Fibroblast of upper back skin (primary cell): ENCODE measurements around the gene PTPRD.

Source experiments
- DNase-seq: peaks from one replicate; pipeline ENCODE4 v3.0.0-alpha.2; 2013

The PTPRD gene

DNA sequence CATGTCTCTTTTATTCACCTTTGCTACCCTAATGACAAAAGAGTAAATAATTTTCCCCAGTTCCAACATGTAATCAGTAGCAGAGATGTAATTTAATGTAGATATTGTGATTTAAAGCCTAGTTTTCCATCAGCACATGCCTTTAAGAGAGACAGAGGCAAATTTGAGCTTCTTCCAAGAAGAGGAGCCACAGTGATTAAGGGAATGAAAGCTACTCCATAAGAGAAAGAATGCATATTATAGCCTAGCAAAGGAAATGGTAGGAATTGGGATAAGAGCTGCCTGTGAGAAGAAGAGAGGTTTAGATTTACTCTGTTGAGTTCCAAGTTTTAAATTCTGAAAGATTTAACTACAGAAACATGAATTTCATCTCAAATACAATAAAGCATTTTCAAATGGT lies 2222.2 kb downstream of the PTPRD start:
- DNase-seq: peak; percentile 54

DNA sequence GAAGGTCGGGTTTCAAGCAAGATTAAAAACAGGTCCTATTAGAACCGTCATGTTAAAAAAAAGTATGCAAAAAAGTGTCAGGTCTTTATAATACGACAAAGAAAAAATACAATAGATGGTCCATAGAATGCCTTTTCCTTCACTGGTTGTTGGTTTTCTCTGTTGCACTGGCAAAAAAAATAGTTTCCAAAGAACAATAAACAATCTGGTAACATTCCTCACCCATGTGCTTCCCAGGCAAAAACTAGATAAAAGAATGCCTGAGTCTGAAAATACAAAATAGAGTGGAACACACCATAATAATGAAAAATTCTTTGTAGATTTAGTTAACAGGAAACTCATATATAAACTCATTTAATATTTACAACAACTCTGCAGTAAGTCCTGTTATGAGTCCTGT lies 2223.3 kb downstream of the PTPRD start:
- DNase-seq: peak; percentile 8

DNA sequence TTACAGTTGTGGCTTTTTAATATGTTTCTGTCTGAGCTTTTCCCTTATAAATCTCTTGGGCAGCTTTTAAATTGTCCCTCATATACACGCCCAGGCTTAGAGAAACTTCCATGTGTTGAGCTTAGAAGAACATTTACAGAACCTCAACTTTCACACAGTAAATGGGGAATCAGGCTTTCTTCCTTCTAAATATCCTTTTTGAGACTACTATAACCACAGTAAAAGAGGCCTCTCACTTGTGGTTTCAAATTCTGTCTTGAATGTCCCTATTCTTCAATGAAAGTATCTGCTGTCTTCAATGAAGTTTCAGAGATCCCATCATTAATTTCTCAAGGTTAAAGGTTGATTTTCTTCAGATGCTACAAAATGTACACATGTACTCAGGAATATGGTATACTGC lies 2224.7 kb downstream of the PTPRD start:
- DNase-seq: peak; percentile 7

DNA sequence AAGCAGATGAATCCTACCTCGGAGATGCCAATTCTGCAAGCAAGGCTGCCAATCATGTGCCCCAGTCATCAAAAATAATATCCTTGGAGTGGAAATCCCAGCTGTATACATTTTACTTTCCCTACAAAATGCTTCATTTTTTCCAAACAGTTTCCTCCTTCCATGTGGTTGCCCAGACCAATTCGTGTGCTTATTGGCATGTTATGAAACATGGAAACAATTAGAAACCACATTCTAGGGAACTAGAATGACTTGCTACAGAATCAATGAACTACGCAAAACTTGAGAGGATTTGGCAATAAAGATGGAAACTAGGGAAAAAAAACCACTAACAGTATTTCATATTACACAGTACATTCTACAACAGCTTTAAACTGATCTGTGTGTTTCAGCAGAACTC lies 2228.7 kb downstream of the PTPRD start:
- peak; percentile 91 for DNase-seq

DNA sequence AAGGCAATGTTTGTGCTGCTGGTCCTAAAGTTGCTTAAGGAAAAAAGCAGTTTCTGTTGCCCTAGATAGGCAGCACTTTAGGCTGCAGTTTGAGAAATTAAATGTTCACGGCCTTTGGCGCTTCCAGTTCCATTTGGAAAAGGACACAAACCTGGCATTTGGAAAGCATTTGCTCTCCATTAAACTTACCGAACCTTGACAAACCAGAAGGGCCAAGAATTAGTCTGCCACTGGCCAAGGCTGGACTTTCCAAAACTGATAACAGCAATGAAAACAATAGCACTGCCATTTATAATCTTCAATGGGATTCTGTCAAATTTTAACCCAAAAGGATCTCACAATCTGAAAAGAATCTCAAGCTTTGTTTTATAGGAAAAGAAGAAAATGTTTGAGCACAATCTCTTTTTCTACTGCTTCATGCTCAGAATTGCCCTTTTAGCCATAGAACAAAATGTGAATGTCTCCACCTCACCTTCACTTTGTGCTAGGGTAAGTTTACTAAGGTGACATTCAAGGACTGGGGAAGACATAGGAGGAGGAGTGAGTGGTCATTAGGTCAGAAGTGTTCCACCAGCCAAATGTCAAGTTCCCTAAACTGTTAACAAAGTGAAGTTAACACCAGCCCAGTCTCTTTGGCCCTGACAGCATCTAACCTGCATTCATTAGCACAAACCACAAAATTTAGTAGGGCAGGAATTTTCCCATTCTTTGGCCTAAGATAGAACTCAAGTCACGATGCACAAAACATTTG lies 2229.8 kb downstream of the PTPRD start:
- no peak for DNase-seq

DNA sequence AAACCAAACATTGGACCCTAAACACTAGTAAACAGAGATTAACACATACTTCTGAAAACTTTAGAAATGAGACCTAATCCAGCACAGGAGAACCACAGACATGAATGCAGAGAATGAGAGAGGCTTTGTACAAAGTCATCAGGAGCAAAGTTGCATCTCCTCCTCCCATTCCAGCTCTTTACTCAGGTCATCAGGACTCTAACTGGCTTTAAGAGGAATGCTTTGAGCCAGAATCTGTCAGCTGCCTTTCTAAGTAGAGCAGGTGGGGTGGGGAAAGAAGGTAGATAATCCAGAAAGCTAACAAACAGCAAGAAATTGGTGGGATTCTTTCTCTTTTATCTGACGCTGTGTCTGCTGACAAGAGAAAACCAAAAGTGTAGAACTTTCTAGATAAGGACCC lies 2230.5 kb downstream of the PTPRD start:
- no peak for DNase-seq

DNA sequence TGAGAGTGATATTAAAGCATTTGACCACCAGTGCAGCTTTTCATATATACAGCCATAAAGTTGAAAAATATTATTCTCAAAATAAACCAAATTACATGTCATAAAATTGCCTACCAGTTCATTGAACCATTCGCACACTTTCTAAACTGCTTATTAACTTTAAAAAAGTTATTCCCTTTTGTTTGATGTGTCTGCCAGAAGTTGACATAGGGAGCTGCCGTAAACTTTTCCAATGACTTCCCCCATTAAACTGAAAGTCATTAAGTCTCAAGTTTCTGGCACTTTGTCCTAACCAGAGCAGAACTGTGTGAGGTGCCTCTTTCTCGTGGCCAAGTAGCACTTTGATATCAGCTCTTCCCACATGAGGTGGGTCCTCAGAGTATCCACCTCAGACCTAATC lies 2231.2 kb downstream of the PTPRD start:
- no peak for DNase-seq

DNA sequence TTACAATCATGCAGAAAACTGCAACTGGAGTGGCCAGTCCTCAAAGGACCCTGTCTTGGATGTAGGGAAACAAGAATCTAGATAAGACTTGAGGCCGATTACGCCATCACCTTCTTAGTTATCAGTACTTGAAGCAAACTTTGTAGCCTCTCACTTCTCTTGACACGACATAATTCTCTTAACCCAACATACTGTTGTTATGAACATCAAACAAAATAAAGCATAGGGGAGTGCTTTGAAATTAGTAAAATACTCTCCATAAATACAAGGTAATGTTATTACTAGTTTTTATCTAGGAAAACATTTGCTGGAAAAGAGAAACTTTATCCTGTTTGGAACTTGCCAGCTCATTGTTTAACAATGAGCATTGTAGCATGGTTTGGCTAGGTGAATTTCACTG lies 2238.3 kb downstream of the PTPRD start:
- no peak for DNase-seq

DNA sequence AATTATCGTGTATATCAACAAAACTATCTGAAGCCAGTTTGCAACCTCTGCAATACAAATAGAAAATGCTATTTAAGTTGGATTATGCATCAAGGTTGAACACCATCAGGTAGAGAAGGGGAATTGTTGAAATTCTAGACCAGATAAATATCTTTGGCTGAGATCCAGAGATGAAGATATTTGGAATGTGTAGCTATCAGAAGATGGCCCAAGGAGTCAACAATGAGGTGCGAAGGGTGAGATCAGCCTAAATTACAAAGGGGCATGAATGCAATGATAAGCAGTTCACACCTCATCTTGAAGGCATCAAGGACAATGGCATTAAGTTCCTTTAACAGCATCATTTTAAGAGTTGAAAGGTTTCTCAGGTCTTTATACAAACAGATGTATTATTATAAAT lies 2241.1 kb downstream of the PTPRD start:
- DNase-seq: no peak

DNA sequence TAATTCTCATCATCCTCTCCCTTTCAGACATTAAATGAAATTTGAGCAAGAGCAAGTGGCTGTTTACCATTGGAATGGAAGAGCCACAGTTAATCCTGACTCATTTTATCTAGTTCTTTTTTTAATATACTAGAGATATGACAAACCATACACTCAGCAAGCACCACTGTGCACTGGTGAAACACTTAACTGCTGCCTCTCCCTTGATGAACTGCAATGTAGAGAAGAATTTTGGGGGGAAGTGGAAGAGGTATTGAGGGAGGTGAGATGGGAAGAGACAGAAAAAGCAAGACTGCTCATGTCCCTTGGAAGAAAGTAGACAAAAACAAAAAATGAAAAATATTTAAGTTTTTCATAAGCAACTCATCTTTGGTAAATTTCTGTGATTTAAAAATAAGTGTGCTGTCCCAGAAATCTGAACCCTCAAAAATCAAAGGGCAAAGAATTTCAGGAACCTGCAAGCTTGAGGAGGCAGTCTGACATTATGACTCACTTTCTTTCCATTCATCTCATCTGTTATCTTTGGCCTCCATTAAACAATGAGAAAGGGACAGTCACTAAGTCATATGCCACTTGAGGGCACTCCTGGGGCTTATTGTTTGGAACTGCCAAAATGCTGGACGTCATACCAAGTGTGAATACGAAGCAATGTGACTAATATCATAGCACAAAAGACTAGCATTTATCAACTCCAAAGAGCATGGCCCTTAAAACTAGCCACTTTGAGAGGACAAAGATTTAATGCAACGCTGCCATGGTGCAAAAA lies 2246.5 kb downstream of the PTPRD start:
- peak; percentile 47 for DNase-seq

DNA sequence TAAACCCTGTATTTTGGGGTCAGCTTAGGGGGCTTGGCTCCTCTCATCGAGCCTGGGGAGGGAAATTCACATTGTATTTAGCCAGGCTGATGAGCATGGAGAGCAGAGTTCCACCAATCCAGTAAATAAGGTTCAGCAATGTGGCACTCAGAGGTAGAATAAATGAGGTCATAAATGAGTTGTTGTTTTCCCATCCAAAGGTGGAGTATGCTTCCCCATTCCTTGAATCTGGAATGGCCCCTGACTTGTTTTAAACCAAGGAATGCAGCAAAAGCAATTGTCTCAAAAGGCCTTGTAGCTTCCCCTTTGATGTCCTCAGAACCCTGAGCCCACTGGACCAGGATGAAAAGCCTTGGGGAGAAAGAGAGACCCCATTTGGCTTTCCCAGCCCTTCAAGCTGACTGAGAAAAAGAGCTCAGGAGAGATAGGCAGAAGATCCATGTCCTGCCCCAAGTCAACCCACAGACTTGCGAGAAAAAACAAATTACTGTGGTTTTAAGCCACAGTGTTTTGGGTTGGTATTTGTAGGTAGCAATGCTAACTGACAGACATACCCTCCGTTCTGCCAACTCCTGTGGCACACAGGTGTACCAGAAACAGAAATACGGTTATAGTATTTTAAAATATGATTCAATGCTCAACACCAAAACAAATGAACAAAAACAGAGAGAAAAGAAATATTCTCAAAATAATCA lies 2247.2 kb downstream of the PTPRD start:
- no peak for DNase-seq

DNA sequence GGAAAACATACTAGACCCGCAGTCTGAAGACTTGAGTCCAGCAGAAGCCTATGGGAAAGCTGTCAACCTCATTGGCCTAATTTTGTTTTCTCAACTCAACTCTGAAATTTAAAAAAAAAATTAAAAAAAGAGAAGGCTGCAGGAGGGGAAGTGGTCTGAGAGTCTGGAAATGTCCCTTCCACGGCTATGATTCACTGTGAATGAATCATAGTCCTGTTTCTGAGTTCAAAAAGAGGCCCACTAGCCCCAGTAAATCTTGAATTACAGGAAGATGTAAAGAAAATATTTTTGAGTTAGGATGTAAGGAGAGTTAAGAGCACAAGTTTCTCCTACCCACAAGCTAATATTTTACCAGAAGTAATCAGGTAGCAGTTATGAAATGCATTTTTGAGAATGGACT lies 2247.8 kb downstream of the PTPRD start:
- peak; percentile 89 for DNase-seq

DNA sequence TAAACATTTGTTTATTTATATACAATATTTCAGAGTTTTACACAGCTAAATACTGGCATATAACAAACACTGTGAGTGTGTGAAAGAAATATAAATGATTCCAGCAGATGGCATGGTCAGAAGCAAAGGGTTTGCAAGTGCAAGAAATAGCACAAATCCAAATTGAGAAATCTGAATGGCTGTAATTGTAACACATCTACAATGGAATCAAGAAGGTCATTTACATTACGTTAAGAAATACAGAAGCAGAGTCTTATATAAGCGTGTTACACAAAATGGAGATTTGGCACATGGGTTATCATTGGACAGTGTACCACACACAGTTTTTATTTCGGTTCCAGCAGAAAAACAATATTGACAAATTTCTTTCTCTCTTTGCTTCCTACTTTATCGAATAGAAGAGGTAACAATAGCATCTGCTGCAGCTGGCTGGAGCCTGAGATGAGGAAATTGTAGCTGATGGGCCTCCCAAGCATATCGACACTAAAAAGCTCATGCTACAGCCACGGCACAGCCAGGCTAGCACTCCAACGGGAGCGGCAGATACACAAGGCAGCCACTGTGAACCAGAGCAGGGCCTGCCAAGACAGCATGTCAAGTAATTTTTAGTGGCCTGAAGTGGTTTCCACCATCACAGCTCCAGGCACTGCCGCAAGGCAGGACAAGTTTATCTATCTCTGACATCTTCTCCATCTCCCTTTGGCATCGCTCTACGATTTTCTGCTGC lies 2248.6 kb downstream of the PTPRD start:
- no peak for DNase-seq

DNA sequence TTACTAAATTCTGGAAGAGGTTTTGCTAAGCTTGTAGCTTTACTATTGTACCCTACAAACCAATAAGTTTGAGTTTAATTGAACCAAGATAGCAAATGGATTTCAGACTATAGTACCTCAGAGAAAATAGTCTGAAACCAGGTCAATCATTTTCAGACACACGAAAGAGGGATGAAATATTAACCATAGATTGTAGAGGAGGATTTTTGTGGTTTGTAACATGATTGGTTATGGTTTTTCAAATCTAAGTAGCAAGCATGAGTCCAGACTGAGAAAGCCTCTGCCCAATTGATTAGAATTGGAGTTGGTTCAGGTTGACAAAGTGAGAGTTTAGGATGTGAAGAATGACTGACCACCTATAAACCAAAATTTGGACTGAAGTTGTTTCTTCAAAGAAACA lies 2250.6 kb downstream of the PTPRD start:
- DNase-seq: no peak

DNA sequence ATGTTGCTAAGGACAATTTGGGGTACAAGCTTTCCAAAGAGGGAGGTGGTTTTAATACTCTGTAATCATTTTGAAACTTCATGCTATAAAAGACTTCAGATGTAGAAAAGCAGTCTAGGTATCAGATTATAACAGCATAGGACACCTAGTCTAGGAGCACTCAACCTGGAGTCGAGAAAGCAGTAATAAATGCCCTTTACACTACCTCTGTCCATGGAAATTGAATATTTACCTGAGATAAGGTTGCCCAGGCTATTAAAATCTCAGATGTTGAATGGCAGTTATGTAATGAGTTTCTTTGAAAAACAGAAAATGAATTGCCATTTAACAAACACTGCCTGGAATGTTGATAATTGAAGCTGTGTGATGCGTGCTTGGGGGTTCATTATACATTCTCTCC lies 2251.4 kb downstream of the PTPRD start:
- no peak for DNase-seq

DNA sequence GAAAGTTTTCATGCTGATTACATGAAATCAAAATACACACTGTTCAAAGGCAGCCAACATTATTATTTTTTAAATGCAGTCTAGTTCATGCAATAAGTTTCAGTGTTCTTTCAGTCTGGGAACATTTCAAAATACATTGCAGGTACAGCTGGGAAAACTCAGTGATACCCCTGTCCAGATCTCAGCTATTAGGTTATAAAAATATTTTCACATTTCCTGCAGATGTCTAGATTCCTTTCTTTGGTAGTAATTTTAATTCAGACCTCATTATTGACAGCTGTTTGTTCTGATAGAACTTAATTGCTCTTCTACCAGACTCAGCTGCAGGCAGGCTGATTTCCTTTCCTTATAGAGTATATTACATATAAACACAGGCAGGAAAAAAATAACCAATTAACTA lies 2256.4 kb downstream of the PTPRD start:
- peak; percentile 11 for DNase-seq

DNA sequence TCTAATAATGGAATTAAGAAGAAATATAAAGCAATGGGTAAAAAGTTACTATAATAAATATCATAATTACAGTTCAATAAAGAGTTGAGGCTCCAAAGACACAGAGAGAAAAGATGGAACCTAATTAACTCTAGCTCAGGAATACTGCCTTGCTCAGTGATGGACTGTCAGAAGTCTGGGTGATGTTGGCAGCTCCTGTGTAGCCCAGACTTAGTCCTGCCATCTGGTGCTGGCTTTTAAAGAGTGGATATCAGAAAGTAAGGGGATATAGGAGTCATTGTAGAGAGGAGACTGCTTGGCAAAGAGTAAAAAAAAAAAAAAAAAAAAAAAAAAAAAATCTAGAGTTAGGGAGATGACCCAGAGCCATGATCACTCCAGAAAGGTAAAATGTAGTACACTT lies 2261.4 kb downstream of the PTPRD start:
- no peak for DNase-seq

DNA sequence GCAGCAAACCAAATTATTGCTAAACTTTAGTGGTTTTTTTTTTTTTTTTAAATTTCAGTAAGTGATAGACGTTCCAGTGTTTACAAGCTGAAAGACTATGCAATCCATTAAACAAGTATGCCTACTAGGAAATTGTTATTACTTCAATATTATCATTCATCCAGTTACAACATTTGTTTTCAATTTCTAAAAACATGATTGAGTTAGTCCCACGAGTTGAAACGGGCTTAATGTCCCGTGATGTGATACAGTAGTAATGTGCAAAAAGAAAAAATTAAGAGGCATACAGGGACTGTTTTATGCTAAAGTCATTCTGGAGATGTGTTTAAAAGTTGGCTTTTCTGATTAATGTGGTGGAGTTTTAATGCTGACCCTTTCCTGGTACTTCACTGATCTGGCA lies 2262.9 kb downstream of the PTPRD start:
- DNase-seq: no peak

DNA sequence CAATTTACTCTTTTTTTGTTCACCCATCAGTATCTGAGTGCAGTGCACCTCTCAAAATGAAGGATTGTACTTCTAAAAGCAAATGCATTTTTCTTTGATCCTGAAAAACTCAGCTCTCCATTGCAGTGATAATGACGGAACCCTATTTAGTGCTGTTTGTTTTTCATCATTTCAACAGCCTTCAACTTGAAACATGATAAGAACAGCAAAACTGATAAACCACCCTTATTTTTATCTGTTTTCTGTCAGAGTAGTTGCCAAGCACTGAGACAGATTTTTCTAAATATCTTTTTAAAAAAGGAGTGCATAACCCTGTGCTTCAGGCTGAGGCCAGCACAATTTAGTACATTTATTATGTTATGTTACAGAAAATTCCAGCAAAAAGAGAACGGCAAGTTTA lies 2263.4 kb downstream of the PTPRD start:
- DNase-seq: no peak

DNA sequence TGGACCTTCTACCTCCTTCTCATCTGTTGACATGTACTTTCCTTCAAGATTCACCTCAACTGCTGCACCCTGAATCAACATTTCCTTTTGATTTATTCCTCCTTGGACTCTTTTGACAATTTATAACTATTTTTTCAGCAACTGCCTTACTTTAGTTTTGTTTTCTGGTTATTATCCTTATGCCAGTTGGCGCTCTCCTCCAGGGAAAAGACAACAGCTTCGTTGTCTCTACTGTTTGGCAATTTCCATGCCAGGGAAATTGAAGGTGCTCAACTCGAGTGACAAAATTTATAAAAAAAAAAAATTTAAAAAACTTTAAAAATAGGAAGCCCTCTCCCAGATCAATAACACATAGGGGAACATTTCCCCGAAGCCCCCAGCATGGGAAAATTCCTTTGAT lies 2264.0 kb downstream of the PTPRD start:
- DNase-seq: no peak

DNA sequence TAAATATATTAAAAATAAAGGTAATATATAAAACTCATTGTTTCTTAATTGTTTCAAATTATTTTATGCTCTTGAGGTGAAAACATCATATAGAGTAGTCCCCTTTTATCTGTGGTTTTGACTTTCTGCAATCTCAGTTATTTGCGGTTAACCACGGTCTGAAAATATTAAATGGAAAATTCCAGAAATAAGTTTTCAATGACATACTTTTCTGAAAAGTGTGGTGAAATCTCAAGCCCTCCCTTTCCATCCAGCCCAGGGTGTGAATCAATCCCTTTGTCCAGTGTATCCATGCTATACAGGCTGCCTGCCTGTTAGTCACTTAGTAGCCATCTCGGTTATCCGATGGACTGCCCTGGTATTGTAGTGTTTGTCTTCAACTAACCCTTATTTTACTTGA lies 2266.5 kb downstream of the PTPRD start:
- DNase-seq: peak; percentile 89

DNA sequence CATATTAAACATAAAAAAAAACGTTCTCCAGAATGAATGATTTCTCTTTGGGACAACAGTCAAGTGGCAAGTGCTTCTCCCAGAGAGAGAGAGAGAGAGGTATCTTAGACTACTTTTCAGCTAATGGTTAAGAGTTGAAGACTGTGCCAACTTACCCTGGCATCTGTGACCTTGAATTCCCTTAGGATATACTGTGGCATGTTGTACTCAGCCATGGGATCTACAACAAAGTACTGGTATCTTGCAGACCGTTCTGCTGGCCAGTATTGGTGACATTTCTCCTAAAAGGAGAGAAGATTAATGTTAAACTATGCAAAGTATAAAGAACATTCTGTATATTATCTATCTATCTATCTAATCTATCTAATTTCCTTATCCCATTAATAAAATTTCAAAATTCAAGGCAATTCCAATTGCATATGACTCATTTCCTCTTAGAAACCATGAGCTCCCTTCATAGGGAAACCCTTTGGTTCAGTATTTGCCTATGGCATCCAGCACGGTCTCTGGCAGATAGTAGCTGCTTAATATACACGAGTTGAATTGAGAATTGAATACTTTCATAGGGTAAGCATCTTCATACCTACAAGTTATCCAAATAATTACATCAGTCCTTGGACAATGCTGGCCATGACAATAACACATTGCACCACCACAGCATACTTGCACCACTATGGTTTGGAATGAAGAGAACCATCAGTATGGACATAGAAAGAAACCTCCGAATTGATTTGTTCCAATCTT lies 2273.9 kb downstream of the PTPRD start:
- DNase-seq: peak; percentile 36
